HG03103 (cell line): ENCODE data around the gene CCDC97.

Experiments
- ATAC-seq: cut with Tn5 transposase; IDR thresholded peaks from one replicate; pipeline ENCODE4 v1.9.1; 2021; ENCODE audit warnings: low read depth; ENCODE audit not compliant: unreplicated experiment

CCDC97 gene

GRCh38 chr19:41318696-41319499 is 8.9 kb downstream of the CCDC97 start:
- no peak for ATAC-seq

GRCh38 chr19:41319500-41320184 is 9.7 kb downstream of the CCDC97 start:
- ATAC-seq, result no peak

DNA sequence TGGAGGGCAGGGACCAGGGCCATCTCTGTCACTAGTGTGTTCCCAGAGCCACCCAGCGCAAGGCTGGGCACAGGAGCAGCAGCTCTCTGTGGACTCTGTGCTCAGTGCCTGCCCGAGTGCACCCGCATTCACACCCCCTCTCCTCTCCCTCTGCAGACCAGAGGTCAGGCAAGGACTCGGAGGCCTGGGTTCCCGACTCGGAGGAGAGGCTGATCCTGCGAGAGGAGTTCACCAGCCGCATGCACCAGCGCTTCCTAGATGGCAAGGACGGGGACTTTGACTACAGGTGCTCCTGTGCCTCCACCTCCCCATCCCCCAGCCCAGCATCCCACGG is 10.2 kb downstream of the CCDC97 start:
- no peak for ATAC-seq

- ATAC-seq, result no peak
Observed at GRCh38 chr19:41320568-41320967, 10.6 kb downstream of the CCDC97 start.

DNA sequence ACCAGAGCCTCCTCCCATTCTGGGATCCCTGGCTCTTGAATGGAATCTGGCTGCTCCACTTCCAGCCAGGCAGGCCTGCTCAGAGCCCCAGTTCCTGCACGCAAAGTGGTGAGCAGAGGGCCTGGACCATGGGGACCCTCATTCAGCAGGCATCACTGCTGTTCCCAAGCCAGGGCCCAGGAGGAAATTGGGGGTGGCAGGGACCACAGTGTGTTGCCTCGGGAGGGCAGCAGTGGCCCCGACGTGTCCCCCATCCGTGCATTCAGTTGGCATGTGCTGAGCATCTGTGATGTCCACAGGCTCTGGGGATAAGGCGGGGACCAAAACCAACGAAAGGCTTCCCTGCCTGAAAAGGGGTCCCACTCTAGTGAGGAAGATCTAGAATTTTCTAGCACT is 11.2 kb downstream of the CCDC97 start:
- no peak for ATAC-seq

GRCh38 chr19:41321600-41322270 is 11.8 kb downstream of the CCDC97 start:
- ATAC-seq, result no peak

GRCh38 chr19:41322451-41322850 is 12.5 kb downstream of the CCDC97 start:
- no peak for ATAC-seq

DNA sequence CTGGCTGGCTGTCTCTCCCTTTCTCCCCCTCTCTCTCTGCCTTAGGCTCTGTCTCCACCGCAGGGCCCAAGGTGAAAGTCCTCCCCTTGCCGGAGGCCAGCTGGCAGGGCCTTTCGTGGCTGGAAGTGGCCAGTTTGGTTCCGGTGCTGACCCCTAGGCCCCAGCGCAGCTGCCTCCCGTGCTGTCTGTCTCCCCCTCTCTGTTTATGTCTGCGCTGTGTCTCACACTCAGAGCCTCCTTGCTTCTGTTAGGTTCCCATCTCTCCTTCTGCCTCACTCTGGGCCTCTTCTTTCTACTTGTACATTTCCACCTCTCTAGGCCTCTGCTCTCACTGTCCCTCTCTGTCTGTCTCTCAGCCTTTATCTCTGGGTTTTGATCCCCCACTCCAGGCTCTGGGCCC is 13.1 kb downstream of the CCDC97 start:
- ATAC-seq, result no peak

GRCh38 chr19:41323430-41324125 is 13.6 kb downstream of the CCDC97 start:
- no peak for ATAC-seq

DNA sequence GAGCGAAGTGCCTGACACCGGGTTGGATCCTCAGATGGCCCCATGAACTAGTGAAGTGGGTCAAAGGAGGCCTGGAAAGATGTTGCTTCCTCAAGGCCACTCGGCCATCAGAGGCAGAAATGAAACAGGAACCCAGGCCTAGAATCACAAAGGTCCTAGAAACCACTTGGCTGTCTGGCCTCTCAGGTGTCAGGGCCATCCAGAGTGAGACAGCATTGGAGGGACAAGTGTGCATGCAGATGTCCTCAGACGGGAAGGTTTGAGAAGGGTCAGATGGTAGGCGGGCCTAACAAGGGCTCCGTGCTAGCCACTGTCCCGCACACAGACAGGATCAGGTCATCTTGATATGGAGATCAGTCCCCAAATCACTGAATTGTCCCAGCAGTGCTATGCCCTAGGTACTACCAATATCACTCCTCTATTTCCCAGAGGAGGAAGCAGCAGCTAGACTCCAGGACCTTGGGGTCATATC is 14.3 kb downstream of the CCDC97 start:
- no peak for ATAC-seq

DNA sequence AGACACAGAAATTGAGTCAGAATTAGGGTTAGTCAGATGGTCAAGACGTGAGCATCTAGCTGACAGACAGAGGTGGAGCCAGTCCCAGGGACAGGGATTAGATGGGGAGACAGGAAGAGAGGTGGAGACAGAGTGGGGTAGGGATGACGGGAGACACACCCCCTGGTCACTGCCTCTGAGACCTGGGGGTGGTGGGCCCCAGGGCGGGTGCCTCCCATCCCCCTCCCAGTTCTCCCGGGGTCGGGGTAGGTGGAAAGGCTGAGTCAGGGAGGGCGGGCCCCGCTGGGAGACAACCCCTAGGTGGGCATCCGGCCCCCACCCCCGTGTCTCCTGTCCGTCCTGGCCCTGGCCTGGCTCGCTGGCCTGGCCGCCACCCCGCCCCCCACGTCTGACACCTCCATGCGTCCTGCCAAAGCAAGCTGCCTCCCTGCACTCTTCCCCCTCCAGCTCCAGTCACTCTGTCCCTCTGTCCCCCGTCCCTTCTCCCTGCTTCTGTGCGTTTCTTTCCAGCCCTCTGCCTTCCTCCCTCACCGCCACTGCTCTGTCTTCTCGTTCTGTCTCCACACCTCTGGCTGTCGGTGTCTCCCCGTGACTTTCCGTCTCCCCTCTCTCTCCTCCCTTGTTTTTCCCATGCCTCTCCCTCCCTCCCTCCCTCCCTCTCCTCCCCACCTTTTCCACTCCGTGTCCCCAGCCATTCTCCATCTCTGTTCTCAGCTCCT is 15.1 kb downstream of the CCDC97 start:
- no peak for ATAC-seq

GRCh38 chr19:41325640-41325946 is 15.6 kb downstream of the CCDC97 start:
- no peak for ATAC-seq

- no peak for ATAC-seq
Observed at GRCh38 chr19:41325947-41326706, 16.2 kb downstream of the CCDC97 start.

- no peak for ATAC-seq
Observed at GRCh38 chr19:41327076-41327575, 17.2 kb downstream of the CCDC97 start.

DNA sequence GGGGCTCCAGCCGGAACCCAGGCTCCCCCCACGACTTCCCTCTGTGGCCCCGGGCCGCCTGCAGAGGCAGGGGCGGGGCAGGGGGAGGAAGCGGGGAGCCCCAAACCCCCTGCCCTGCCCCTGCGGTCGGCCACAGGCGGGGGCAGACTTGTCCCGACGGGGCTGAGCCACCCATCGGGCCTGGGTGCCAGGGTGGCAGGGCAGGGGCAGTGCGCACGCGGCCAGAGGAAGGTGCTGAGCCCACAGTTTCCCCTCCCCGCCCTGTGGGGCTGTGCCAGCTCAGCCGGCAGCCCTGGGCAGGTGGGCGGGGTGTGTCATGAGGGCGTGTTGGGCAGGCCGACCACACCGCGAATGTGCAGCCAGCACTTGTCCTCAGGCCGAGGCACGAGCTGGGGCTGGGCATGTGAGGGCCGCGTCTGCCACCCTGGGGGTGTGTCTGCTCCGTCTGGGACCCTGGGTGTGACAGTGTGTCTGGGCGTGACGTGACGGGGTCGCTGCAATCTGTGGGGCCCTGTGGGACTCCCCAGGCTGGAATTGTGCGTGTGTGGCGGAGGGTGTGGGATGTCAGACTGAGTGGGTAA is 17.7 kb downstream of the CCDC97 start:
- no peak for ATAC-seq

GRCh38 chr19:41328157-41328841 is 18.3 kb downstream of the CCDC97 start:
- no peak for ATAC-seq

- no peak for ATAC-seq
Observed at GRCh38 chr19:41328842-41329225, 18.9 kb downstream of the CCDC97 start.

- ATAC-seq, result no peak
Observed at GRCh38 chr19:41330481-41330880, 20.5 kb downstream of the CCDC97 start.
